ENCODE data around the gene PTPRD.

DNA sequence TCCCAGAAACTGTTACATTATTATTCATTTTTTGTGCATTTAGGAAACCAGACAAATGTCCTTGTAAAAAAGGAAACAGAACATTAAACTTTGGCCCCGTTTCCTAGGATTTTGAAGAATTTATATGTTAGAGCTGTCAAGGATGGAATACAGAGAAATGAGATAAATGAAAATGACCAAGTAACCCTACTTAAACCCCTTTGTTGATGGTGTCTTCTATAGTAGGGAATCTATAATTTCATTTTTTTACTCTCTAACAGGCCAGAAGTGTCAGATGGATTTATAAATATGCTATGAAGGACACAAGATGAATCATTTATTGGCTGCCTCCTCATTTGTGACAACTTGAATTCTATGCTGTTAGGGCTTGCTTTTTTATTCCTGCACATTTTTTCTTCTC, 1047.1 kb downstream of the PTPRD start:
- TF ChIP-seq, protein P1, sequence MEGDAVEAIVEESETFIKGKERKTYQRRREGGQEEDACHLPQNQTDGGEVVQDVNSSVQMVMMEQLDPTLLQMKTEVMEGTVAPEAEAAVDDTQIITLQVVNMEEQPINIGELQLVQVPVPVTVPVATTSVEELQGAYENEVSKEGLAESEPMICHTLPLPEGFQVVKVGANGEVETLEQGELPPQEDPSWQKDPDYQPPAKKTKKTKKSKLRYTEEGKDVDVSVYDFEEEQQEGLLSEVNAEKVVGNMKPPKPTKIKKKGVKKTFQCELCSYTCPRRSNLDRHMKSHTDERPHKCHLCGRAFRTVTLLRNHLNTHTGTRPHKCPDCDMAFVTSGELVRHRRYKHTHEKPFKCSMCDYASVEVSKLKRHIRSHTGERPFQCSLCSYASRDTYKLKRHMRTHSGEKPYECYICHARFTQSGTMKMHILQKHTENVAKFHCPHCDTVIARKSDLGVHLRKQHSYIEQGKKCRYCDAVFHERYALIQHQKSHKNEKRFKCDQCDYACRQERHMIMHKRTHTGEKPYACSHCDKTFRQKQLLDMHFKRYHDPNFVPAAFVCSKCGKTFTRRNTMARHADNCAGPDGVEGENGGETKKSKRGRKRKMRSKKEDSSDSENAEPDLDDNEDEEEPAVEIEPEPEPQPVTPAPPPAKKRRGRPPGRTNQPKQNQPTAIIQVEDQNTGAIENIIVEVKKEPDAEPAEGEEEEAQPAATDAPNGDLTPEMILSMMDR (IDR thresholded peaks at IDR 0.05 in 2 of 3, conservative IDR thresholded peaks at IDR 0.05 in 1 of 3; ENCODE audit: insufficient read depth in 2 of 3, low read depth in 1 of 3, low read length in 3 of 3) = no peak
- TF ChIP-seq POLR2AphosphoS5 (IDR thresholded peaks at IDR 0.05; ENCODE audit: control insufficient read depth, insufficient read depth, low read depth, low read length) (no peak), THRAP3 (IDR thresholded peaks at IDR 0.05; ENCODE audit: borderline replicate concordance) (no peak), RUNX1 (IDR thresholded peaks at IDR 0.05; ENCODE audit: low read depth) (no peak), BHLHE40 (IDR thresholded peaks at IDR 0.05; ENCODE audit: low read length) (no peak), RBM22 (IDR thresholded peaks at IDR 0.05; ENCODE audit: low read depth, low read length, poor library complexity, severe bottlenecking) (no peak), TCF7L2 (IDR thresholded peaks at IDR 0.05; ENCODE audit: low read depth, low read length) (no peak), RB1 (IDR thresholded peaks at IDR 0.05; ENCODE audit: low read depth) (no peak)
